Sigmoid colon (tissue), 7 donors: ENCODE results near the gene RPL13A. TPM values are rescaled to one million over a fixed set of nuclear protein-coding genes. Genes with fewer than 3 reads are reported as not detected.
A peak's percentile ranks its signal among the peaks of the same experiment; 100 is the strongest.

ENCODE experiments used
- DNase-seq: peaks from one replicate; pipeline ENCODE4 v3.0.0-alpha.2; 2019
- H3K27ac ChIP-seq, 4 donors: fragments of 200-600 bp; sonication (generic); one replicate each; pipeline ENCODE4 v1.5.1; 2016 to 2019; ENCODE audit warnings: mild to moderate bottlenecking in 1 of 4
- H3K27me3 ChIP-seq, 3 donors: fragments of 200-600 bp; sonication (generic); one replicate each; pipeline ENCODE4 v1.5.1; 2019; ENCODE audit warnings: mild to moderate bottlenecking in 1 of 3
- H3K36me3 ChIP-seq, 4 donors: fragments of 200-600 bp; sonication (generic); one replicate each; pipeline ENCODE4 v1.5.1; 2016 to 2019
- H3K4me1 ChIP-seq, 4 donors: fragments of 200-600 bp; sonication (generic); one replicate each; pipeline ENCODE4 v1.5.1; 2017 to 2019
- H3K4me3 ChIP-seq, 4 donors: fragments of 200-600 bp; sonication (generic); one replicate each; pipeline ENCODE4 v1.5.1; 2017 to 2019; ENCODE audit warnings: mild to moderate bottlenecking in 2 of 4, moderate library complexity in 1 of 4
- H3K9me3 ChIP-seq, 4 donors: fragments of 200-600 bp in 3 of 4; sonication (generic) in 3 of 4; one replicate each; pipeline versions ENCODE4 v1.5.1 to v1.6.1; 2013 to 2019
- CTCF ChIP-seq, 4 experiments: fragments of 450-650 bp in 3 of 4; fragments of 200-600 bp in 1 of 4; IDR thresholded peaks; one replicate each; pipeline ENCODE4 v1.5.1; 2016 to 2019; ENCODE audit warnings: antibody characterized with exemption in 4 of 4, mild to moderate bottlenecking in 3 of 4, moderate library complexity in 2 of 4
- EP300 ChIP-seq, 4 donors: sonication (generic); formaldehyde crosslinking; IDR thresholded peaks; one replicate each; pipeline ENCODE4 v1.6.1; 2017; ENCODE audit warnings: antibody characterized with exemption in 4 of 4
- POLR2A ChIP-seq, 2 donors: fragments of 450-650 bp; IDR thresholded peaks; one replicate each; pipeline ENCODE4 v1.6.1; 2016; ENCODE audit warnings: antibody characterized with exemption in 2 of 2, mild to moderate bottlenecking in 2 of 2, moderate library complexity in 2 of 2
- POLR2AphosphoS5 ChIP-seq, 4 donors: sonication (generic); formaldehyde crosslinking; IDR thresholded peaks; one replicate each; pipeline ENCODE4 v1.6.1; 2017; ENCODE audit warnings: antibody characterized with exemption in 4 of 4
- WGBS, 2 donors: extraction: QIAGEN DNeasy Blood & Tissue Kit; methylation state at CpG; one replicate each; pipeline ENCODE4 v1.1.7; 2013; 5-methylcytosine and 5-hydroxymethylcytosine counted together
- intact Hi-C: fragments of 100-400 bp; cut with DNase I; formaldehyde crosslinking; loops from one replicate; pipeline ENCODE4 v1.15.1; 2023
- polyA plus RNA-seq, 3 donors: library from polyadenylated mRNA; stranded (reverse); fragments of 200-250 nt; gene quantifications; one replicate each; pipeline ENCODE4 v1.2.3, GENCODE V29; 2013
- total RNA-seq, 4 donors: library from RNA; depleted of rRNA; stranded (reverse); fragments of >200 nt; gene quantifications; one replicate each; pipeline ENCODE4 v1.1.0, GENCODE V29; 2016
- donor health status: healthy with polysubstance abuse.
- donor health status: Bipolar disorder and iron deficiency.
- donor health status: healthy.

Gene RPL13A
- total RNA-seq (1,000 to 10,000 TPM; 2,552 to 5,599 (median 4,191) TPM), polyA plus RNA-seq (1,000 to 10,000 TPM; 4,070 to 6,094 (median 4,207) TPM)

GRCh38 chr19:49487277-49488045 lies at the start of gene RPL13A:
TSS of gene RPL13A (plus strand) at chr19:49487608. CDS start at chr19:49487630, 22 bp downstream.
- Histone ChIP-seq H3K27ac (peak within 1 kb of the TSS; percentile 89 to 94 (median 92)), H3K4me1 (peaks cover 0 to 37% (median 27%) of the 10 kb centered on the region in 4 donors), H3K4me3 (peak within 1 kb of the TSS; percentile 70 to 96 (median 92)), H3K36me3 (peaks cover 18 to 42% (median 30%) of the 10 kb centered on the region in 4 donors), H3K9me3 (no peaks in the 10 kb centered on the region), H3K27me3 (no peaks in the 10 kb centered on the region)
- peak; percentile 100 for DNase-seq
- 0% methylated on average over 57 of the region's 57 CpGs for WGBS, 2 donors
- TF ChIP-seq POLR2A (IDR thresholded peaks at IDR 0.05) (peak; percentile 100), POLR2AphosphoS5 (IDR thresholded peaks at IDR 0.05) (peak; percentile 100), EP300 (IDR thresholded peaks at IDR 0.05) (no peak), CTCF (IDR thresholded peaks at IDR 0.05) (no peak)
- intact Hi-C loops, result loop anchor here (1.0 kb wide), 1 partner anchor 9 kb away; the partner anchor contains the start of gene RPS11

- TF ChIP-seq CTCF (IDR thresholded peaks at IDR 0.05) (no peak), POLR2A (IDR thresholded peaks at IDR 0.05) (no peak), EP300 (IDR thresholded peaks at IDR 0.05) (no peak), POLR2AphosphoS5 (IDR thresholded peaks at IDR 0.05) (no peak)
- H3K4me3 ChIP-seq, result no peak overlapping the region
- peaks cover 42 to 100% (median 94%) of the 10 kb centered on the region in 3 donors for H3K27me3 ChIP-seq
- no peaks in the 10 kb centered on the region for H3K9me3 ChIP-seq
- WGBS, 2 donors, result 11 to 14% methylated on average over 6 of the region's 6 CpGs
- H3K4me1 ChIP-seq, result peaks cover 0 to 23% (median 16%) of the 10 kb centered on the region in 4 donors
- no peak overlapping the region for H3K27ac ChIP-seq
- intact Hi-C loops, result no loop called here
- H3K36me3 ChIP-seq, result no peaks in the 10 kb centered on the region
- no peak for DNase-seq
Observed at GRCh38 chr19:49438261-49438660, 49.1 kb upstream of the RPL13A start.

DNA sequence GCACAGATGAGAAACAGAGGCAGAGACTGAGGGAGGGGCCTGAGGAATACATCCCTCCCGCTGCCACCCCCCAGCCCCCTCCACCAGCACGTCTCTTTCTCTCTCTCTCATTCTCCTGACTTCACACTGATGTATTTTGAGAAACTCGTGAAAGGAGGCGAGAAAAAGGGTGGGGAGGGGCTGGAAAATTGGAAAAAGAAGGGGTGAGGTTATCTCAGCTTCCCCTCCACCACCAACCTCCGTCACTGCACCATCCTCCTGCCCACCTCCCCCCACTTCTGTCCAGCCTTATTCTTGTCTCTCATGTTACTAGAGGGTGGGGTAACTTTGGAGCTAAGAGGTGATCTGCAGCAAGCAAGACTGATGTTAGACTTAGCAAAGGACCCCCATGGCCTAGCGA lies 47.6 kb upstream of the RPL13A start:
- Histone ChIP-seq H3K36me3 (no peaks in the 10 kb centered on the region), H3K4me1 (peaks cover 0 to 24% (median 17%) of the 10 kb centered on the region in 4 donors), H3K27me3 (peaks cover 28 to 84% (median 78%) of the 10 kb centered on the region in 3 donors), H3K4me3 (no peak overlapping the region), H3K27ac (no peak overlapping the region), H3K9me3 (no peaks in the 10 kb centered on the region)
- DNase-seq, result no peak
- intact Hi-C loops, result loop anchor here (5.0 kb wide), 1 partner anchor 173 kb away; no protein-coding TSS in a partner anchor
- WGBS, 2 donors, result 35 to 52% methylated on average over 6 of the region's 6 CpGs
- no peak for TF ChIP-seq POLR2AphosphoS5 (IDR thresholded peaks at IDR 0.05)
- no peak for TF ChIP-seq POLR2A (IDR thresholded peaks at IDR 0.05)
- TF ChIP-seq EP300 (IDR thresholded peaks at IDR 0.05), result no peak
- no peak for TF ChIP-seq CTCF (IDR thresholded peaks at IDR 0.05)

- Histone ChIP-seq H3K4me3 (peak overlapping the region in 3 of 4 donors; percentile 18 to 32 (median 18)), H3K36me3 (no peaks in the 10 kb centered on the region), H3K27me3 (peaks cover 28 to 76% (median 71%) of the 10 kb centered on the region in 3 donors), H3K27ac (no peak overlapping the region), H3K4me1 (peaks cover 0 to 24% (median 17%) of the 10 kb centered on the region in 4 donors), H3K9me3 (no peaks in the 10 kb centered on the region)
- intact Hi-C loops, result loop anchor here (5.0 kb wide), 1 partner anchor 173 kb away; no protein-coding TSS in a partner anchor
- TF ChIP-seq CTCF (IDR thresholded peaks at IDR 0.05) (no peak), EP300 (IDR thresholded peaks at IDR 0.05) (no peak), POLR2AphosphoS5 (IDR thresholded peaks at IDR 0.05) (no peak), POLR2A (IDR thresholded peaks at IDR 0.05) (no peak)
- WGBS, 2 donors, result 20 to 36% methylated on average over 19 of the region's 19 CpGs
- no peak for DNase-seq
Observed at GRCh38 chr19:49440439-49441209, 46.8 kb upstream of the RPL13A start.
